Measurements from ENCODE around the gene NR1H3. TPM values are rescaled to one million over a fixed set of nuclear protein-coding genes. Genes with fewer than 3 reads are reported as not detected.
A peak's percentile ranks its signal among the peaks of the same experiment; 100 is the strongest.

The NR1H3 gene
- total RNA-seq, 1 donor = 8.8 TPM

- DNase-seq (ENCODE audit: low read depth) = peak; percentile 93
- H3K4me3 ChIP-seq (ENCODE audit: low read depth, low read length) = peak overlapping the region; percentile 72
- TF ChIP-seq CTCF (IDR thresholded peaks at IDR 0.05; ENCODE audit: insufficient read depth, low read length) = no peak
Observed at GRCh38 chr11:47216121-47216798, 41.5 kb upstream of the NR1H3 start.

GRCh38 chr11:47220401-47220821, 37.4 kb upstream of the NR1H3 start:
- TF ChIP-seq CTCF (IDR thresholded peaks at IDR 0.05; ENCODE audit: insufficient read depth, low read length) = no peak
- DNase-seq (ENCODE audit: low read depth) = peak; percentile 92
- H3K4me3 ChIP-seq (ENCODE audit: low read depth, low read length) = no peak overlapping the region

GRCh38 chr11:47222696-47223095, 35.1 kb upstream of the NR1H3 start:
- no peak overlapping the region for H3K4me3 ChIP-seq (ENCODE audit: low read depth, low read length)
- TF ChIP-seq CTCF (IDR thresholded peaks at IDR 0.05; ENCODE audit: insufficient read depth, low read length) = no peak
- no peak for DNase-seq (ENCODE audit: low read depth)

- H3K4me3 ChIP-seq (ENCODE audit: low read depth, low read length) = no peak overlapping the region
- no peak for TF ChIP-seq CTCF (IDR thresholded peaks at IDR 0.05; ENCODE audit: insufficient read depth, low read length)
- DNase-seq (ENCODE audit: low read depth) = no peak
Observed at GRCh38 chr11:47225552-47226400, 32.0 kb upstream of the NR1H3 start.

- H3K4me3 ChIP-seq (ENCODE audit: low read depth, low read length) = no peak overlapping the region
- no peak for TF ChIP-seq CTCF (IDR thresholded peaks at IDR 0.05; ENCODE audit: insufficient read depth, low read length)
- DNase-seq (ENCODE audit: low read depth) = no peak
Observed at GRCh38 chr11:47229161-47229560, 28.6 kb upstream of the NR1H3 start.

- DNase-seq (ENCODE audit: low read depth) = no peak
- H3K4me3 ChIP-seq (ENCODE audit: low read depth, low read length) = no peak overlapping the region
- TF ChIP-seq CTCF (IDR thresholded peaks at IDR 0.05; ENCODE audit: insufficient read depth, low read length) = no peak
Observed at GRCh38 chr11:47233051-47233450, 24.7 kb upstream of the NR1H3 start.

Measured in fibroblast of the aortic adventitia (primary cell).